AG04450 (cell line): ENCODE data around the gene RGS19. TPM values are rescaled to one million over a fixed set of nuclear protein-coding genes. Genes with fewer than 3 reads are reported as not detected.
A peak's percentile ranks its signal among the peaks of the same experiment; 100 is the strongest.

ENCODE experiments used
- CTCF ChIA-PET: fragments of 300-600, 350-600 bp; formaldehyde crosslinking; extraction: SDS; loops from one replicate; lab custom pipeline; 2022; ENCODE audit warnings: antibody characterized with exemption, inconsistent platforms; lab: Charles Lee
- POLR2A ChIA-PET: fragments of 350-600 bp; formaldehyde crosslinking; extraction: SDS; loops from one replicate; lab custom pipeline; 2021; ENCODE audit warnings: antibody characterized with exemption, inconsistent platforms; lab: Yijun Ruan, JAX
- DNase-seq: peaks from one replicate; pipeline ENCODE4 v3.0.0-alpha.2; 2011; ENCODE audit warnings: low read depth, low spot score
- H3K27ac ChIP-seq: one replicate; pipeline ENCODE4 v1.5.1; 2012; ENCODE audit warnings: low read depth, low read length, control low read depth
- H3K27me3 ChIP-seq: one replicate; pipeline ENCODE4 v1.6.0; 2012; ENCODE audit warnings: low read length; ENCODE audit not compliant: control insufficient read depth, insufficient read depth
- H3K4me3 ChIP-seq: 2 replicates; pipeline ENCODE4 v1.5.1; 2011; ENCODE audit warnings: mild to moderate bottlenecking, low read depth, low read length, control low read depth
- H3K9me3 ChIP-seq: 2 replicates; pipeline ENCODE4 v1.5.1; 2012; ENCODE audit warnings: low read length; ENCODE audit not compliant: control insufficient read depth, insufficient read depth
- CTCF ChIP-seq: IDR thresholded peaks from 2 replicates; pipeline ENCODE4 v1.5.1; 2011; ENCODE audit warnings: low read depth, low read length, control low read depth, inconsistent platforms
- polyA plus RNA-seq: library from polyadenylated mRNA; depleted of rRNA; stranded (reverse); fragments of >200 nt; gene quantifications from 2 replicates; pipeline ENCODE4 v1.2.3, GENCODE V29; 2011

RGS19 gene
- polyA plus RNA-seq, 1 experiment: 7.5 TPM

- Histone ChIP-seq H3K27me3 (no peaks in the 10 kb centered on the region), H3K9me3 (no peaks in the 10 kb centered on the region; the same call in 1 of the 2 replicates), H3K27ac (peak overlapping the region; percentile 21), H3K4me3 (peak overlapping the region; percentile 88)
- CTCF ChIA-PET: interaction anchor here (1.1 to 1.3 kb wide), 2 partner anchors 24 to 57 kb away, joined by 4 to 6 read pairs; no protein-coding TSS in a partner anchor
- TF ChIP-seq CTCF: no peak
- no peak for DNase-seq
- POLR2A ChIA-PET: interaction anchor here (0.6 to 0.9 kb wide), 4 partner anchors 13 to 229 kb away, joined by 3 to 6 read pairs (median 4); partner anchors contain the start of gene TPD52L2
Measured at GRCh38 chr20:64063389-64064144, 15.8 kb downstream of the RGS19 start.

- no peak for TF ChIP-seq CTCF
- Histone ChIP-seq H3K9me3 (no peaks in the 10 kb centered on the region; the same call in 1 of the 2 replicates), H3K4me3 (peak within 1 kb of the TSS; percentile 88), H3K27ac (peak within 1 kb of the TSS; percentile 80), H3K27me3 (no peaks in the 10 kb centered on the region)
- DNase-seq: peak; percentile 78
- ChIA-PET CTCF (interaction anchor here (0.7 to 1.3 kb wide), 2 partner anchors 24 to 82 kb away, joined by 3 to 6 read pairs; partner anchors contain the start of gene PRPF6), POLR2A (interaction anchor here (0.6 to 1.0 kb wide), 5 partner anchors 12 to 791 kb away, joined by 3 to 6 read pairs (median 4); partner anchors contain the start of gene TPD52L2)
Measured at GRCh38 chr20:64062596-64063388, 16.5 kb downstream of the RGS19 start, which contains the start of gene TCEA2. Gene TCEA2 (plus strand): TSS chr20:64063198. CDS start chr20:64063313, 115 bp downstream.

GRCh38 chr20:64062276-64062595 lies 17.1 kb downstream of the RGS19 start:
- CTCF ChIA-PET: interaction anchor here (0.7 to 1.3 kb wide), 2 partner anchors 23 to 82 kb away, joined by 3 to 6 read pairs; partner anchors contain the start of gene PRPF6
- TF ChIP-seq CTCF: no peak
- no peak for DNase-seq
- Histone ChIP-seq H3K27me3 (peaks cover under 1% of the 10 kb centered on the region), H3K9me3 (no peaks in the 10 kb centered on the region; the same call in 1 of the 2 replicates), H3K27ac (peak overlapping the region; percentile 80), H3K4me3 (peak overlapping the region; percentile 65)
- POLR2A ChIA-PET: interaction anchor here (0.9 to 1.0 kb wide), 2 partner anchors 12 to 790 kb away, joined by 4 to 5 read pairs; no protein-coding TSS in a partner anchor

GRCh38 chr20:64058536-64058935 lies 20.8 kb downstream of the RGS19 start:
- peaks cover 12% of the 10 kb centered on the region for H3K27me3 ChIP-seq
- no peak for DNase-seq
- H3K4me3 ChIP-seq: no peak overlapping the region
- no peak overlapping the region for H3K27ac ChIP-seq
- POLR2A ChIA-PET: interaction anchor here (0.7 kb wide), 1 partner anchor 194 kb away, joined by 8 read pairs; the partner anchor contains the start of gene TPD52L2
- TF ChIP-seq CTCF: no peak
- H3K9me3 ChIP-seq: no peaks in the 10 kb centered on the region; the same call in 1 of the 2 replicates
- CTCF ChIA-PET: interaction anchor here (0.7 to 1.8 kb wide), 3 partner anchors 15 to 283 kb away, joined by 3 to 10 read pairs (median 4); no protein-coding TSS in a partner anchor
